IMR-90 (cell line): ENCODE data around the gene C10orf90. TPM values are rescaled to one million over a fixed set of nuclear protein-coding genes. Genes with fewer than 3 reads are reported as not detected.

Experiments
- ATAC-seq: fragments of 200-7000 bp; cut with Tn5 transposase; 2 replicates; pipeline ENCODE4 v1.9.1; 2020; ENCODE audit warnings: low read depth, mild to moderate bottlenecking, moderate library complexity
- BruUV-seq: library from RNA; stranded (reverse); fragments of 400-500 nt; replicated peaks from 2 replicates; lab custom pipeline; 2021; lab: Mats Ljungman, UMichigan
- CTCF ChIA-PET: fragments of 300-600 bp; formaldehyde crosslinking; extraction: SDS; loops from one replicate; lab custom pipeline; 2021; ENCODE audit warnings: antibody characterized with exemption; lab: Yijun Ruan, JAX
- POLR2A ChIA-PET: fragments of 300-600 bp; sonication (Branson Sonifier 250); formaldehyde crosslinking; loops from one replicate; lab custom pipeline; 2022; ENCODE audit warnings: antibody characterized with exemption; ENCODE audit not compliant: unreplicated experiment; lab: Charles Lee
- DNase-seq: peaks from one replicate; pipeline ENCODE4 v3.0.0; 2013
- H2AFZ ChIP-seq: replicated peaks from 2 replicates; pipeline ENCODE3; 2013; ENCODE audit warnings: low read length, mild to moderate bottlenecking; ENCODE audit not compliant: poor library complexity
- H2AK5ac ChIP-seq: 2 replicates; pipeline ENCODE4 v1.6.1; 2013; ENCODE audit warnings: low read depth, low read length, inconsistent platforms
- H2AK9ac ChIP-seq: replicated peaks from 2 replicates; pipeline ENCODE3; 2013; ENCODE audit warnings: mild to moderate bottlenecking, low read depth, low read length, moderate library complexity; ENCODE audit not compliant: poor library complexity
- H2BK120ac ChIP-seq: 2 replicates; pipeline ENCODE4 v1.6.1; 2013; ENCODE audit warnings: low read depth, low read length, inconsistent platforms
- H2BK15ac ChIP-seq: 3 replicates; pipeline ENCODE4 v1.6.1; 2013; ENCODE audit warnings: low read depth, low read length, inconsistent platforms
- H2BK20ac ChIP-seq: 2 replicates; pipeline ENCODE4 v1.6.1; 2013; ENCODE audit warnings: low read depth, mild to moderate bottlenecking, inconsistent platforms, low read length, moderate library complexity
- H2BK5ac ChIP-seq: 2 replicates; pipeline ENCODE4 v1.6.1; 2013; ENCODE audit warnings: mild to moderate bottlenecking, low read depth, low read length, inconsistent platforms; ENCODE audit not compliant: poor library complexity, severe bottlenecking
- H3K14ac ChIP-seq: replicated peaks from 2 replicates; pipeline ENCODE4 v1.6.1; 2013; ENCODE audit warnings: low read depth, low read length, inconsistent platforms
- H3K18ac ChIP-seq: 2 replicates; pipeline ENCODE4 v1.6.1; 2013; ENCODE audit warnings: low read depth, low read length, control low read depth
- H3K23ac ChIP-seq: 2 replicates; pipeline ENCODE4 v1.6.1; 2013; ENCODE audit warnings: low read depth, low read length, inconsistent platforms
- H3K27ac ChIP-seq: 2 replicates; pipeline ENCODE4 v1.5.1; 2013; ENCODE audit warnings: mild to moderate bottlenecking, control low read depth, low read length; ENCODE audit not compliant: insufficient read depth
- H3K27me3 ChIP-seq: 2 replicates; pipeline ENCODE4 v1.6.1; 2013; ENCODE audit warnings: low read length; ENCODE audit not compliant: control insufficient read depth, insufficient read depth
- H3K36me3 ChIP-seq: 2 replicates; pipeline ENCODE4 v1.6.1; 2013; ENCODE audit warnings: low read length, mixed read lengths; ENCODE audit not compliant: control insufficient read depth, insufficient read depth
- H3K4ac ChIP-seq: 2 replicates; pipeline ENCODE4 v1.6.1; 2013; ENCODE audit warnings: low read depth, low read length, inconsistent platforms
- H3K4me1 ChIP-seq: 2 replicates; pipeline ENCODE4 v1.6.1; 2013; ENCODE audit warnings: low read length, mixed read lengths; ENCODE audit not compliant: control insufficient read depth, insufficient read depth
- H3K4me2 ChIP-seq: 2 replicates; pipeline ENCODE4 v1.6.1; 2013; ENCODE audit warnings: low read depth, mild to moderate bottlenecking, control low read depth, low read length, moderate library complexity
- H3K4me3 ChIP-seq: 2 replicates; pipeline ENCODE4 v1.5.1; 2013; ENCODE audit warnings: low read depth, mild to moderate bottlenecking, control low read depth, low read length, moderate library complexity; ENCODE audit not compliant: insufficient read depth
- H3K56ac ChIP-seq: 2 replicates; pipeline ENCODE4 v1.6.1; 2013; ENCODE audit warnings: low read length, inconsistent platforms; ENCODE audit not compliant: insufficient read depth; ENCODE audit errors: extremely low read depth
- H3K79me1 ChIP-seq, 2 experiments: 2 replicates each; pipeline ENCODE4 v1.6.1; 2013; ENCODE audit warnings: low read length in 2 of 2, inconsistent platforms in 1 of 2, low read depth in 1 of 2
- H3K9ac ChIP-seq: 2 replicates; pipeline ENCODE4 v1.6.1; 2013; ENCODE audit warnings: low read depth, low read length, control low read depth
- H3K9me1 ChIP-seq: 2 replicates; pipeline ENCODE4 v1.6.1; 2013; ENCODE audit warnings: low read length, inconsistent platforms; ENCODE audit not compliant: insufficient read depth
- H3K9me3 ChIP-seq: 2 replicates; pipeline ENCODE4 v1.6.1; 2013; ENCODE audit warnings: low read length; ENCODE audit not compliant: control insufficient read depth, insufficient read depth
- H4K20me1 ChIP-seq: 2 replicates; pipeline ENCODE4 v1.6.1; 2013; ENCODE audit warnings: low read length, inconsistent platforms; ENCODE audit not compliant: insufficient read depth
- H4K5ac ChIP-seq: 2 replicates; pipeline ENCODE4 v1.6.1; 2013; ENCODE audit warnings: mild to moderate bottlenecking, low read depth, low read length, control low read depth
- H4K8ac ChIP-seq, 2 experiments: 2 replicates each; pipeline ENCODE4 v1.6.1; 2013; ENCODE audit warnings: low read depth in 2 of 2, low read length in 2 of 2, control low read depth in 1 of 2, inconsistent platforms in 1 of 2
- H4K91ac ChIP-seq: 2 replicates; pipeline ENCODE4 v1.6.1; 2013; ENCODE audit warnings: low read depth, low read length, inconsistent platforms; ENCODE audit not compliant: insufficient read depth
- MAFK ChIP-seq: IDR thresholded peaks from 2 replicates; pipeline ENCODE4 v1.6.1; 2012; ENCODE audit warnings: low read depth, low read length, improper control_type of control experiment
- POLR2A ChIP-seq: IDR thresholded peaks from 2 replicates; pipeline ENCODE4 v1.6.1; 2012; ENCODE audit warnings: mild to moderate bottlenecking, low read depth, low read length
- RAD21 ChIP-seq: IDR thresholded peaks from 2 replicates; pipeline ENCODE4 v1.6.1; 2012; ENCODE audit warnings: low read length, improper control_type of control experiment
- WGBS, 2 experiments: methylation state at CpG; one replicate each; pipeline versions ENCODE4 v1.1.5 to v1.1.7; 2013; ENCODE audit warnings: missing lambda C conversion rate in 2 of 2; ENCODE audit not compliant: insufficient read length in 1 of 2; ENCODE audit errors: extremely low coverage in 2 of 2; 5-methylcytosine and 5-hydroxymethylcytosine counted together
- dilution Hi-C: fragments of 300-500 bp; cut with HindIII; formaldehyde crosslinking; loops from one replicate; pipeline ENCODE4 v1.14.3; 2018; ENCODE audit warnings: low sequenced_read_pairs; ENCODE audit not compliant: unreplicated experiment
- in situ Hi-C: fragments of 300-500 bp; cut with MboI; formaldehyde crosslinking; loops from 3 replicates; pipeline ENCODE4 v1.14.3; 2019; ENCODE audit warnings: low sequenced_read_pairs, inconsistent platforms, mixed read lengths
- intact Hi-C: fragments of 100-400 bp; cut with micrococcal nuclease; formaldehyde crosslinking; loops from 2 replicates; pipeline ENCODE4 v1.10.0; 2022
- polyA plus RNA-seq, 3 experiments: library from polyadenylated mRNA; depleted of rRNA; stranded (reverse); fragments of >200 nt; gene quantifications; 2 replicates each; pipeline ENCODE4 v1.2.3, GENCODE V29; 2012; ENCODE audit warnings: low replicate concordance in 1 of 3
- total RNA-seq: library from RNA; depleted of rRNA; stranded (reverse); fragments of >200 nt; gene quantifications from 2 replicates; pipeline ENCODE4 v1.2.3, GENCODE V29; 2012

Gene C10orf90
- total and polyA plus RNA-seq, 2 of the 4 experiments (the other 2 are of a cell fraction) = 0.05 to 0.18 TPM

GRCh38 chr10:126586878-126587277, 83.6 kb downstream of the C10orf90 start:
- Histone ChIP-seq H2AK9ac (no peak overlapping the region), H2AFZ (no peak overlapping the region), H3K4me1 (no peaks in the 10 kb centered on the region), H2AK5ac (no peak overlapping the region), H4K20me1 (no peaks in the 10 kb centered on the region), H3K36me3 (no peaks in the 10 kb centered on the region), H2BK120ac (no peak overlapping the region), H3K9me3 (no peaks in the 10 kb centered on the region), H3K4ac (no peak overlapping the region), H3K56ac (no peak overlapping the region), H3K4me3 (no peak overlapping the region), H3K18ac (no peak overlapping the region), H3K23ac (no peak overlapping the region), H4K5ac (no peak overlapping the region), H3K9ac (no peak overlapping the region), H4K91ac (no peak overlapping the region), H4K8ac (no peak overlapping the region), H2BK20ac (no peak overlapping the region), H2BK5ac (no peak overlapping the region), H2BK15ac (no peak overlapping the region), H3K79me1 (no peaks in the 10 kb centered on the region), H3K9me1 (no peaks in the 10 kb centered on the region), H3K27me3 (peaks cover 1% of the 10 kb centered on the region; the same call in 1 of the 2 replicates), H3K27ac (no peak overlapping the region), H3K14ac (no peak overlapping the region), H3K4me2 (no peak overlapping the region)
- dilution Hi-C loops (no loop called here), intact Hi-C loops (no loop called here), in situ Hi-C loops (no loop called here)
- no TSS peak for BruUV-seq
- 67% methylated on average over 1 of the region's 5 CpGs; no CpG with 5 or more reads in 1 of the 2 experiments for WGBS, 2 experiments
- no peak for ATAC-seq
- TF ChIP-seq POLR2A (no peak), RAD21 (no peak), MAFK (no peak)
- DNase-seq = no peak
- ChIA-PET POLR2A (no interaction called here), CTCF (no interaction called here)
